Measurements from ENCODE around the gene NFE2L3.

- no peak for TF ChIP-seq CTCF (IDR thresholded peaks at IDR 0.05)
- TF ChIP-seq POLR2A (IDR thresholded peaks at IDR 0.05), result no peak
Observed at GRCh38 chr7:26135076-26135475, 16.9 kb upstream of the NFE2L3 start.
